Activated CD8-positive, alpha-beta memory T cell treated with anti-CD3 and anti-CD28 coated beads, Interleukin-2, amount 50 U/mL, for 4 hours (primary cell): ENCODE data around the gene NUDT22.
A peak's percentile ranks its signal among the peaks of the same experiment; 100 is the strongest.

ENCODE experiments used
- DNase-seq: peaks from one replicate; pipeline ENCODE4 v3.0.0-alpha.2; 2020

NUDT22 gene

GRCh38 chr11:64259533-64260067, 33.5 kb downstream of the NUDT22 start:
- DNase-seq: no peak

GRCh38 chr11:64260147-64260708, 34.2 kb downstream of the NUDT22 start:
- no peak for DNase-seq

GRCh38 chr11:64261556-64262080, 35.5 kb downstream of the NUDT22 start:
- DNase-seq: no peak

- no peak for DNase-seq
These were observed 36.4 kb downstream of the NUDT22 start for GRCh38 chr11:64262271-64263002.

GRCh38 chr11:64263021-64263946, 37.2 kb downstream of the NUDT22 start:
- no peak for DNase-seq

GRCh38 chr11:64263947-64264317, 37.9 kb downstream of the NUDT22 start:
- DNase-seq: no peak

GRCh38 chr11:64264371-64264852, 38.3 kb downstream of the NUDT22 start:
- DNase-seq: no peak

GRCh38 chr11:64265176-64266160, 39.4 kb downstream of the NUDT22 start:
- DNase-seq: no peak

- DNase-seq: no peak
These were observed 40.3 kb downstream of the NUDT22 start for GRCh38 chr11:64266339-64266738.

- no peak for DNase-seq
These were observed 41.3 kb downstream of the NUDT22 start for GRCh38 chr11:64267207-64267945.

GRCh38 chr11:64268025-64268892, 42.2 kb downstream of the NUDT22 start:
- no peak for DNase-seq

GRCh38 chr11:64268893-64269539, 42.9 kb downstream of the NUDT22 start:
- no peak for DNase-seq

GRCh38 chr11:64269540-64270220, 43.6 kb downstream of the NUDT22 start:
- DNase-seq: peak; percentile 98

GRCh38 chr11:64275031-64275800, 49.1 kb downstream of the NUDT22 start:
- DNase-seq: no peak

- no peak for DNase-seq
These were observed 49.8 kb downstream of the NUDT22 start for GRCh38 chr11:64275841-64276240.

- no peak for DNase-seq
These were observed 50.8 kb downstream of the NUDT22 start for GRCh38 chr11:64276653-64277431.

GRCh38 chr11:64278576-64279190, 52.6 kb downstream of the NUDT22 start:
- DNase-seq: no peak
